Glutamatergic neuron (in vitro differentiated cells): Measurements from ENCODE around the gene HAUS1. TPM values are rescaled to one million over a fixed set of nuclear protein-coding genes. Genes with fewer than 3 reads are reported as not detected.

Experiments
- DNase-seq: peaks from one replicate; pipeline ENCODE4 v3.0.0; 2022
- H3K27ac Mint-ChIP-seq: one replicate; pipeline ENCODE4 v1.8.0; 2020; ENCODE audit warnings: mild to moderate bottlenecking, mixed read lengths, inconsistent platforms; ENCODE audit not compliant: unreplicated experiment
- H3K27me3 Mint-ChIP-seq: one replicate; pipeline ENCODE4 v1.8.0; 2020; ENCODE audit warnings: mild to moderate bottlenecking, moderate library complexity, mixed read lengths, inconsistent platforms; ENCODE audit not compliant: unreplicated experiment
- H3K36me3 Mint-ChIP-seq: one replicate; pipeline ENCODE4 v1.8.0; 2020; ENCODE audit warnings: mild to moderate bottlenecking, mixed read lengths, inconsistent platforms; ENCODE audit not compliant: unreplicated experiment
- H3K4me1 Mint-ChIP-seq: one replicate; pipeline ENCODE4 v1.8.0; 2020; ENCODE audit warnings: mild to moderate bottlenecking, low read depth, mixed read lengths, inconsistent platforms; ENCODE audit not compliant: unreplicated experiment
- H3K4me3 Mint-ChIP-seq: one replicate; pipeline ENCODE4 v1.8.0; 2020; ENCODE audit warnings: mild to moderate bottlenecking, mixed read lengths, inconsistent platforms; ENCODE audit not compliant: unreplicated experiment
- H3K9me3 Mint-ChIP-seq: one replicate; pipeline ENCODE4 v1.8.0; 2020; ENCODE audit warnings: mild to moderate bottlenecking, moderate library complexity, mixed read lengths, inconsistent platforms; ENCODE audit not compliant: unreplicated experiment
- long read RNA-seq: library from polyadenylated mRNA; unstranded; transcript quantifications from one replicate; pipeline ENCODE4 v2.0.0, GENCODE V29; 2020; ENCODE audit not compliant: unreplicated experiment
- total RNA-seq: library from RNA; stranded (reverse); fragmentation: NEBNext Ultra II Directional; extraction: Animal tissue kit (Norgen Biotek cat#: 25700); gene quantifications from one replicate; pipeline ENCODE4 v1.2.1, GENCODE V29; 2021; ENCODE audit not compliant: unreplicated experiment
- TF ChIP-seq, protein P1 (sequence below): fragments of 200-600 bp; sonication (generic); IDR thresholded peaks from one replicate; pipeline ENCODE4 v1.5.0; 2021; ENCODE audit not compliant: partially characterized antibody, unreplicated experiment

The HAUS1 gene
- 32.2 TPM for total RNA-seq
- long read RNA-seq, transcript HAUS1-201 (9 exons, 1,125 nt), result major isoform, 25 of 37 reads
- long read RNA-seq, partial matches to known transcripts, result 3 of 37 reads
- long read RNA-seq, other reads (novel, unspliced or antisense), result 7 of 37 reads

DNA sequence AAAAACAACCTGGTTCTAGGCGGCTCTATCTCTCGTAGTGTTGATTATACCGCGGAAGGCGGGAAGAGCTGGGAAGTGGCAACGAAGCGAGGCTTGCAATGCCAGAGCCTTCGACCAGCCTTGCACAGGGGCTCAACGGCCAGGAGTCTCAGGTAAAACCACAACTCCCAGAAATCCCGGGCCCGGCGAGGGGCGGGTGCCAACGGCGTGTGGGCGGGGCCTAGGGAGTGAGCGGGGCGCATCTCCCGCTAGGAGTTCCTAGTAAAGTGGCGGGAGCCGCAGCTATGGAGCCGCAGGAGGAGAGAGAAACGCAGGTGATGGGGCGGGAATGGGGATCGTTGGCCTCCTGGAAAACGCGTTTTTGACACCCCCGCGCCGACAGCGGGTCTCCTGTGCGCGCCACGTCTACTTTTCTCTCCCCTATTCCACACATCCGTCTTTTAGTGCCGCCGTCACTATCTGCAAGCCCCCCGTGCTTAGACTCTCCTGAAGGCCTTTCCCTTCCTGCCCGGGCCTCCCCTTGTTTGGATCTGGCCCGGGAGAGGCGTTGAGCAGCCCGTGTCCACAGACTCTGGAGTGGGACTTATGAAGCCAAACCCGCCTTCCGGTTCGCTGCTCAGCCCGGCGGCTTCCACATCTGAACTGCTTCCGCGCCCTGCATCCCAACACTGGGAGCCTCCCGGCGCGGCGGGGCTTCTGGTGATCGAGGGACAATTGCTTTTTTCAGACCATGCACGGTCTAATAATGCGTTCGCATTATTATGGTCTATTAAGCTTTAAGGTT is at the start of gene HAUS1:
TSS of gene HAUS1 (plus strand) at position 258 of the 784 bp plus-strand sequence. CDS start at position 285, 27 bp downstream.
- Mint-ChIP-seq H3K36me3 (no peaks in the 10 kb centered on the region), H3K4me3 (peak within 1 kb of the TSS; percentile 94), H3K27me3 (no peaks in the 10 kb centered on the region)

DNA sequence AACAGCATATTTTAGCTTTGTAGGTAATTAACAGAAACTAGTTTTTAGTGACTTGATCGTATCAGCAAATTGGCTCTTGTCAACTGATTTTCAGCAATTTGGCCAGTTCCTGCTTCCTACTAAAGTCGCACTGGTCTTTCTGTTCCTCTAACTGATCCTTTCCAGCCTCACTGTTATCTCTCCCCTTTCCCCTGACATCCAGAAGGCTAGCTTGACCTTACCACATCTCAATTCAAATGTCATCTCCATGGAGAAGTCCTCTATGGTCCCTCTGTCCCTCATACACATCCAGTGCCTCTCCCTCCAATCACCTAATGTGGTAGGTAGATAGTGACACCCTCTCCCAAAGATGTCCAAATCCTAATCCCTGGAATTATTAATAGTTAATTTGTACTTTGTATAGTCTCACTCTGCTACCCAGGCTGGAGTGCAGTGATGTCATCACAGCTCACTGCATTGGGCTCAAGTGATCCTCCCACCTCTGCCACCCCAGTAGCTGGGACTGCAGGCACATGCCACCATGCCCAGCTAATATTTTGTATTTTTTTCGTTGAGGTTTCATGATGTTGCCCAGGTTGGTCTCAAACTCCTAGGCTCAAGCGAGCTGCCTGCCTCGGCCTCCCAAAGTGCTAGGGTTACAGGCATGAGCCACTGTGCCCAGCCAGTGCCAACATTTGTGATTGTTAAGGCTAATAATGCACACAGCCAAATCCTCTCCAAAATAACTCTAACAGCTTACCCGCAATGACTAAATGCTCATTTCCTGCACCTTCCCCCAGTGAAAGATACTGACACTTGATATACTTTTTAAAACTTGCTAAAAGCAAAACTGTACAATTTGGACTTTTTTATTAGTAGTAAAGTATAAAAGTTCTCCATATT is 49.0 kb upstream of the HAUS1 start:
- Mint-ChIP-seq H3K36me3 (no peaks in the 10 kb centered on the region), H3K4me3 (no peak overlapping the region), H3K9me3 (no peaks in the 10 kb centered on the region), H3K27ac (no peak overlapping the region), H3K4me1 (no peaks in the 10 kb centered on the region), H3K27me3 (no peaks in the 10 kb centered on the region)
- DNase-seq, result no peak
- TF ChIP-seq, protein P1, sequence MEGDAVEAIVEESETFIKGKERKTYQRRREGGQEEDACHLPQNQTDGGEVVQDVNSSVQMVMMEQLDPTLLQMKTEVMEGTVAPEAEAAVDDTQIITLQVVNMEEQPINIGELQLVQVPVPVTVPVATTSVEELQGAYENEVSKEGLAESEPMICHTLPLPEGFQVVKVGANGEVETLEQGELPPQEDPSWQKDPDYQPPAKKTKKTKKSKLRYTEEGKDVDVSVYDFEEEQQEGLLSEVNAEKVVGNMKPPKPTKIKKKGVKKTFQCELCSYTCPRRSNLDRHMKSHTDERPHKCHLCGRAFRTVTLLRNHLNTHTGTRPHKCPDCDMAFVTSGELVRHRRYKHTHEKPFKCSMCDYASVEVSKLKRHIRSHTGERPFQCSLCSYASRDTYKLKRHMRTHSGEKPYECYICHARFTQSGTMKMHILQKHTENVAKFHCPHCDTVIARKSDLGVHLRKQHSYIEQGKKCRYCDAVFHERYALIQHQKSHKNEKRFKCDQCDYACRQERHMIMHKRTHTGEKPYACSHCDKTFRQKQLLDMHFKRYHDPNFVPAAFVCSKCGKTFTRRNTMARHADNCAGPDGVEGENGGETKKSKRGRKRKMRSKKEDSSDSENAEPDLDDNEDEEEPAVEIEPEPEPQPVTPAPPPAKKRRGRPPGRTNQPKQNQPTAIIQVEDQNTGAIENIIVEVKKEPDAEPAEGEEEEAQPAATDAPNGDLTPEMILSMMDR, result no peak

More for the DNA sequence above, at the start of gene HAUS1:
- Mint-ChIP-seq H3K9me3 (peaks cover 3% of the 10 kb centered on the region), H3K4me1 (peaks cover 3% of the 10 kb centered on the region), H3K27ac (peak within 1 kb of the TSS; percentile 81)
- TF ChIP-seq, protein P1, result no peak
- DNase-seq, result peak; percentile 96

GRCh38 chr18:46055838-46056230 is 48.4 kb upstream of the HAUS1 start:
- Mint-ChIP-seq H3K27me3 (no peaks in the 10 kb centered on the region), H3K36me3 (no peaks in the 10 kb centered on the region)
- TF ChIP-seq, protein P1, result no peak

GRCh38 chr18:46060359-46060841 is 43.8 kb upstream of the HAUS1 start:
- no peak for DNase-seq
- TF ChIP-seq, protein P1, result no peak

More at GRCh38 chr18:46055838-46056230, 48.4 kb upstream of the HAUS1 start:
- Mint-ChIP-seq H3K4me1 (no peaks in the 10 kb centered on the region), H3K4me3 (no peak overlapping the region), H3K9me3 (no peaks in the 10 kb centered on the region), H3K27ac (no peak overlapping the region)
- DNase-seq, result no peak

More at GRCh38 chr18:46060359-46060841, 43.8 kb upstream of the HAUS1 start:
- H3K4me3 Mint-ChIP-seq, result no peak overlapping the region
- H3K4me1 Mint-ChIP-seq, result no peaks in the 10 kb centered on the region
- no peaks in the 10 kb centered on the region for H3K27me3 Mint-ChIP-seq
- no peaks in the 10 kb centered on the region for H3K9me3 Mint-ChIP-seq
- H3K36me3 Mint-ChIP-seq, result no peaks in the 10 kb centered on the region
- no peak overlapping the region for H3K27ac Mint-ChIP-seq
